ENCODE data around the gene ATP1A3.

The ATP1A3 gene

GRCh38 chr19:42024622-42025111 is 30.6 kb upstream of the ATP1A3 start:
- peaks cover 25% of the 10 kb centered on the region for H3K36me3 ChIP-seq
- H3K27me3 ChIP-seq (ENCODE audit: insufficient read depth, low read depth, severe bottlenecking), result no peaks in the 10 kb centered on the region
- H3K9me3 ChIP-seq (ENCODE audit: severe bottlenecking), result peaks cover 7% of the 10 kb centered on the region
- DNase-seq, result no peak
- no peak overlapping the region for H3K4me3 ChIP-seq (ENCODE audit: low read depth, low read length)
- no peak overlapping the region for H3K27ac ChIP-seq
- TF ChIP-seq, protein P1, sequence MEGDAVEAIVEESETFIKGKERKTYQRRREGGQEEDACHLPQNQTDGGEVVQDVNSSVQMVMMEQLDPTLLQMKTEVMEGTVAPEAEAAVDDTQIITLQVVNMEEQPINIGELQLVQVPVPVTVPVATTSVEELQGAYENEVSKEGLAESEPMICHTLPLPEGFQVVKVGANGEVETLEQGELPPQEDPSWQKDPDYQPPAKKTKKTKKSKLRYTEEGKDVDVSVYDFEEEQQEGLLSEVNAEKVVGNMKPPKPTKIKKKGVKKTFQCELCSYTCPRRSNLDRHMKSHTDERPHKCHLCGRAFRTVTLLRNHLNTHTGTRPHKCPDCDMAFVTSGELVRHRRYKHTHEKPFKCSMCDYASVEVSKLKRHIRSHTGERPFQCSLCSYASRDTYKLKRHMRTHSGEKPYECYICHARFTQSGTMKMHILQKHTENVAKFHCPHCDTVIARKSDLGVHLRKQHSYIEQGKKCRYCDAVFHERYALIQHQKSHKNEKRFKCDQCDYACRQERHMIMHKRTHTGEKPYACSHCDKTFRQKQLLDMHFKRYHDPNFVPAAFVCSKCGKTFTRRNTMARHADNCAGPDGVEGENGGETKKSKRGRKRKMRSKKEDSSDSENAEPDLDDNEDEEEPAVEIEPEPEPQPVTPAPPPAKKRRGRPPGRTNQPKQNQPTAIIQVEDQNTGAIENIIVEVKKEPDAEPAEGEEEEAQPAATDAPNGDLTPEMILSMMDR (IDR thresholded peaks at IDR 0.05; ENCODE audit: low read depth, low read length), result no peak

DNA sequence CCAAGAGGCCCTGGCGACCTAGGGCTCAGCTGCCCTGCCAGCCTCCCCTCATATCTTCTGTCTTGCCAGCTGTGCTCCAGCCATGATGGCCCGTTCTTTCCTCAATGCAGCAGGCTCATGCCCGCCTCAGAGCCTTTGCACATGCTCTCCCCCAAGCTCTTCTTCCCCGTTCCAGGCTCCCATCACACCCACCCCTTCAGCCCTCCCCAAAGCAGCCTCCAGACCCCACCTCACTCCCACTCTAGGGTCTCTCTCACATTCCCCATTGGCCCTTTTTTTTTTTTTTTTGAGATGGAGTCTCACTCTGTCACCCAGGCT is 29.9 kb upstream of the ATP1A3 start:
- TF ChIP-seq, protein P1 (IDR thresholded peaks at IDR 0.05; ENCODE audit: low read depth, low read length), result no peak
- no peak for DNase-seq

DNA sequence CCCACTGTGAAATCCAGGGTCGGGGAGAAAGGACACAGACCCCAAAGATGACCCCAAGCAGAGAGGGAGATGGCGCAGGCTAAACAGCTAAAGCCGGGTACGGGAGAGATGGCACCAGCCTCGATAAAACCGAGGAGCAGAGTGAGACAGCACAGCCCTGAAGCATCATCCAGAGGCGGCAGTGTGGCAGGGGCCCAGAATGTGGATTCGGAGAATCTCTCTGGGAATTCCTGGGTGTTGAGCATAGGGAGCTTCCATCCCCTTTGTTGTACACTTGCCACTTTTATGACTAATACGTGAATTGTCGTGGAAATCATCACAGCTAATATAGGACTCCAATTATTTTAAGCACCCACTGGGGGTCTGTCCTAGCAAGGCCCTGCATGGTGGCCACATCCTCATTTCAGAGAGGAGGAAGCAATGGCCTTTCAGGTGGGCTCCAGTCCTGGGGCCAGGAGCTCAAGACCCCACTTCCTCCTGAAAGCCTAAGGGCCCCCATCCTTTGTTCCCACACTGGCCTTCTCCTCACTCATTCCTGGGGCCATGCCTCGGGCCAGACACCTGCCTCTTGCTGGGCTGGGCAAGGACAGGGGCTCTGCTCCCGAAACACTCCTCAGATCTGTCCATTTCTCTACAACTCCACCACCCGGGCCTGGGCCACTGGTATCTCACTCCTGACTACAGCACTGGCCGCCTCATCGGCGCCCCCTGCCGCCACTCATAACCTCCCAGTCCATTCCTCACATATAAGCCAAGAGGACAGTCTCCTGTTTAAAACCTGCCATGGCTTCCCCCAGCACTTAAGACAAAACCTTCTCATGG is 29.3 kb upstream of the ATP1A3 start:
- DNase-seq, result peak; percentile 69
- Histone ChIP-seq H3K36me3 (peaks cover 21% of the 10 kb centered on the region), H3K27me3 (ENCODE audit: insufficient read depth, low read depth, severe bottlenecking) (no peaks in the 10 kb centered on the region), H3K9me3 (ENCODE audit: severe bottlenecking) (peaks cover 11% of the 10 kb centered on the region), H3K27ac (no peak overlapping the region), H3K4me3 (ENCODE audit: low read depth, low read length) (no peak overlapping the region)
- TF ChIP-seq, protein P1 (IDR thresholded peaks at IDR 0.05; ENCODE audit: low read depth, low read length), result peak; percentile 68

More for the DNA sequence above, 29.9 kb upstream of the ATP1A3 start:
- no peak overlapping the region for H3K4me3 ChIP-seq (ENCODE audit: low read depth, low read length)
- peaks cover 11% of the 10 kb centered on the region for H3K9me3 ChIP-seq (ENCODE audit: severe bottlenecking)
- H3K27ac ChIP-seq, result no peak overlapping the region
- H3K27me3 ChIP-seq (ENCODE audit: insufficient read depth, low read depth, severe bottlenecking), result no peaks in the 10 kb centered on the region
- peaks cover 25% of the 10 kb centered on the region for H3K36me3 ChIP-seq

- Histone ChIP-seq H3K9me3 (ENCODE audit: severe bottlenecking) (peaks cover 11% of the 10 kb centered on the region), H3K36me3 (peaks cover 21% of the 10 kb centered on the region), H3K27ac (no peak overlapping the region), H3K4me3 (ENCODE audit: low read depth, low read length) (no peak overlapping the region), H3K27me3 (ENCODE audit: insufficient read depth, low read depth, severe bottlenecking) (no peaks in the 10 kb centered on the region)
- TF ChIP-seq, protein P1 (IDR thresholded peaks at IDR 0.05; ENCODE audit: low read depth, low read length), result no peak
- no peak for DNase-seq
Observed at GRCh38 chr19:42022616-42023015, 28.6 kb upstream of the ATP1A3 start.

DNA sequence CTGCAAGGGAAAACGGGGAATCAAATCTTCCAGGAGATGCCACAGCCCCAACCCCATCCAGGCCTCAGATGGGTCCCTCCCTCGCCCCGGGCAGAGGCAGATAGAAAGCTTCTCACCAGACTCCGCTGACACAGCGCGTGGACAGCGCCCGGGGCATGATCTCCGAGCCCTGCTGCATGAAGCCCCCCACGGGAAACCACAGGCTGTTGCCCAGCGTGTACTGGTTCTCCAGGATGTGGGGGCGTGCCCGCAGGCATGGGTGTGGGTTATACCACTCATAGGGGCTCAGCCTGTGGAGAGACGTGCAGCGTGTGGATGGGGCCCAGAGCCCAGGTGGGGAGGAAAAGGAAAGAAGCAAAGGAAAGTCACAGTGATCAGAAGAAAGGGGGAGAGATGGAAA is 27.2 kb upstream of the ATP1A3 start:
- H3K27me3 ChIP-seq (ENCODE audit: insufficient read depth, low read depth, severe bottlenecking), result no peaks in the 10 kb centered on the region
- peaks cover 24% of the 10 kb centered on the region for H3K36me3 ChIP-seq
- H3K27ac ChIP-seq, result no peak overlapping the region
- TF ChIP-seq, protein P1 (IDR thresholded peaks at IDR 0.05; ENCODE audit: low read depth, low read length), result no peak
- peaks cover 11% of the 10 kb centered on the region for H3K9me3 ChIP-seq (ENCODE audit: severe bottlenecking)
- no peak overlapping the region for H3K4me3 ChIP-seq (ENCODE audit: low read depth, low read length)
- no peak for DNase-seq
